Temporal lobe (tissue), 2 donors: ENCODE results near the gene BAZ1A. TPM values are rescaled to one million over a fixed set of nuclear protein-coding genes. Genes with fewer than 3 reads are reported as not detected.

ENCODE experiments used
- small RNA-seq: library from RNA; depleted of rRNA; stranded (forward); fragments of <200 nt; gene quantifications from one replicate; pipeline ENCODE3, GENCODE V24; 2014; ENCODE audit warnings: low replicate concordance
- total RNA-seq: library from RNA; depleted of rRNA; stranded (reverse); fragments of >200 nt; gene quantifications from one replicate; pipeline ENCODE4 v1.2.3, GENCODE V29; 2014

BAZ1A gene
- total RNA-seq, 1 donor from 2014 or later, result 16.2 TPM

Small RNA genes within 50 kb of the gene (small RNA-seq; reads per million reads assigned to genes)
- gene AL121603.1 (not detected), gene RNU7-41P (not detected)

Other genes with a start within 250 kb of the BAZ1A start
- gene SNX6, start 245.2 kb downstream of the BAZ1A start, total RNA-seq, result 68.1 TPM
- gene CFL2, start 160.8 kb downstream of the BAZ1A start, total RNA-seq, result 40.6 TPM
- 49.7 TPM for gene SRP54, start 107.6 kb upstream of the BAZ1A start, total RNA-seq
- 36.4 TPM for gene FAM177A1, start 170.9 kb upstream of the BAZ1A start, total RNA-seq
- 52.1 TPM for gene PPP2R3C, start 246.6 kb upstream of the BAZ1A start, total RNA-seq
- 17.5 TPM for gene PRORP, start 247.2 kb upstream of the BAZ1A start, total RNA-seq